DOHH2 (cell line): ENCODE measurements around the gene EPB41L3.

Source experiments
- EZH2phosphoT487 ChIP-seq: fragments of 200-600 bp; sonication (generic); IDR thresholded peaks from 2 replicates; pipeline ENCODE4 v1.6.1; 2017; ENCODE audit warnings: borderline replicate concordance, mild to moderate bottlenecking, antibody characterized with exemption, low read length, moderate library complexity, mixed read lengths
- TF ChIP-seq, protein P1 (sequence below): fragments of 200-600 bp; sonication (generic); IDR thresholded peaks from one replicate; pipeline ENCODE4 v1.5.1; 2014; ENCODE audit warnings: antibody characterized with exemption, mild to moderate bottlenecking, low read depth, low read length; ENCODE audit not compliant: poor library complexity, severe bottlenecking

DNA sequence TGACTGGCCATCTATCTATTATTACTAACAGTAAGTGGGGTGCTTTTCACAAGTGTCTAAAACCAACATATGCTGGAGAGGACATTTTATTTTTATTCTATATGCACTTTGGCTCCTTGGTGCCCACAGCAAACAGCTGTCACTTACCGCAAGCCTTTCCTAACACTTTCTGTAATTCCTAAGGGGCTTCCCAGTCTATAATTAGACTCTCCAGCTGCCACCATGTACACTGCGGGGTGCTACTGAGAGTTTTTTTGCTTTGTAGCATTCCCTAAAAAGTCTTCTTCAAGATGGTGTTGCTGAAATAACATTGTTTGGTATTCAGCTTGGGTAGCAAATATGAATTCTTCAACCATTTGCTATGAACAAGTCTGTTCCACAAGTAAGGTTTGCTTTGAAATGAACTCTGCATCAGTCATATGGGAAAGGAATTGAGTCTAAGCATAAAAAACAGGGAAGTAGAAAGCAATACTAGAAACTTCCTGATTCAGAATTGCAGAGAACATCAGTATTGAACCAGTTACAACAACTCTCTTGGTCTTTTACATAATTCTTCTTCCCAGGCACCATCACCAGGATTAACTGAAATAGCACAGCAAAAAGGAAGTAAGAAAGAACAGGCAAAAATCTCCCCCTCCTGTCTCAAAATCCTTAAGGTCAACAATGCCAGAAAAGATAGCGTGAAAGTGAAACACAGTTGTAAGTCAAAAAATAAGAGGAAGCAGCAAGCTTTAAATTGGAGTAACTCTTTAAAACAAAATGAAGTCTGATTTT is 28.6 kb downstream of the EPB41L3 start:
- TF ChIP-seq, protein P1, sequence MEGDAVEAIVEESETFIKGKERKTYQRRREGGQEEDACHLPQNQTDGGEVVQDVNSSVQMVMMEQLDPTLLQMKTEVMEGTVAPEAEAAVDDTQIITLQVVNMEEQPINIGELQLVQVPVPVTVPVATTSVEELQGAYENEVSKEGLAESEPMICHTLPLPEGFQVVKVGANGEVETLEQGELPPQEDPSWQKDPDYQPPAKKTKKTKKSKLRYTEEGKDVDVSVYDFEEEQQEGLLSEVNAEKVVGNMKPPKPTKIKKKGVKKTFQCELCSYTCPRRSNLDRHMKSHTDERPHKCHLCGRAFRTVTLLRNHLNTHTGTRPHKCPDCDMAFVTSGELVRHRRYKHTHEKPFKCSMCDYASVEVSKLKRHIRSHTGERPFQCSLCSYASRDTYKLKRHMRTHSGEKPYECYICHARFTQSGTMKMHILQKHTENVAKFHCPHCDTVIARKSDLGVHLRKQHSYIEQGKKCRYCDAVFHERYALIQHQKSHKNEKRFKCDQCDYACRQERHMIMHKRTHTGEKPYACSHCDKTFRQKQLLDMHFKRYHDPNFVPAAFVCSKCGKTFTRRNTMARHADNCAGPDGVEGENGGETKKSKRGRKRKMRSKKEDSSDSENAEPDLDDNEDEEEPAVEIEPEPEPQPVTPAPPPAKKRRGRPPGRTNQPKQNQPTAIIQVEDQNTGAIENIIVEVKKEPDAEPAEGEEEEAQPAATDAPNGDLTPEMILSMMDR: no peak
- TF ChIP-seq EZH2phosphoT487: no peak
